K562 (cell line): ENCODE results near the gene PAX8. TPM values are rescaled to one million over a fixed set of nuclear protein-coding genes. Genes with fewer than 3 reads are reported as not detected.
"Not testable (repeated sequence)": the region's sequence is repeated elsewhere in the genome, so short reads cannot be mapped to it uniquely, and the experiment has no call there.

Experiments
- ATF6 ChIP-seq: sonication (generic); formaldehyde crosslinking; IDR thresholded peaks from 2 replicates; pipeline ENCODE4 v1.4.0; 2020; ENCODE audit warnings: mild to moderate bottlenecking, missing genetic modification reagents
- BRD9 ChIP-seq: fragments of 450-650 bp; IDR thresholded peaks from 2 replicates; pipeline ENCODE4 v1.6.1; 2018; ENCODE audit warnings: low read depth; ENCODE audit not compliant: partially characterized antibody
- FOXK2 ChIP-seq, 2 experiments: fragments of 450-650 bp; IDR thresholded peaks in 1 of 2; conservative IDR thresholded peaks in 1 of 2; 2 replicates each; pipeline ENCODE4 v1.6.1; 2016; ENCODE audit warnings: low read depth in 2 of 2, mild to moderate bottlenecking in 1 of 2
- GABPA ChIP-seq: fragments of 200-800 bp; sonication (Bioruptor generic); conservative IDR thresholded peaks from 2 replicates; pipeline ENCODE4 v1.6.1; 2016; ENCODE audit warnings: low read depth, missing genetic modification characterization, missing compliant biosample characterization
- HDAC2 ChIP-seq: fragments of 450-650 bp; IDR thresholded peaks from 2 replicates; pipeline ENCODE4 v1.6.1; 2016; ENCODE audit warnings: mild to moderate bottlenecking
- JUND ChIP-seq, 2 experiments: IDR thresholded peaks; 2 replicates in 1 of 2; 3 replicates in 1 of 2; pipeline ENCODE4 v1.6.1; 2011; ENCODE audit warnings: borderline replicate concordance in 2 of 2, low read depth in 2 of 2, low read length in 2 of 2, improper control_type of control experiment in 1 of 2, missing biosample characterization in 1 of 2, missing genetic modification characterization in 1 of 2, missing genetic modification reagents in 1 of 2
- MAX ChIP-seq: sonication (generic); formaldehyde crosslinking; IDR thresholded peaks from 2 replicates; pipeline ENCODE4 v1.9.0; 2022; ENCODE audit warnings: mild to moderate bottlenecking, missing genetic modification reagents
- MYC ChIP-seq, 2 experiments: fragments of 250-450 bp in 1 of 2; sonication (Bioruptor Pico) in 1 of 2; IDR thresholded peaks; 2 replicates each; pipeline versions ENCODE4 v1.5.1 to v1.6.1; 2012 to 2021; ENCODE audit warnings: low read depth in 2 of 2, borderline replicate concordance in 1 of 2, improper control_type of control experiment in 1 of 2, low read length in 1 of 2, mild to moderate bottlenecking in 1 of 2, moderate library complexity in 1 of 2
- NR2C2 ChIP-seq, 2 experiments: fragments of 200-800 bp in 1 of 2; sonication (Bioruptor generic) in 1 of 2; sonication (generic) in 1 of 2; formaldehyde crosslinking in 1 of 2; IDR thresholded peaks; 2 replicates each; pipeline versions ENCODE4 v1.6.1 to v1.8.0; 2016 to 2022; ENCODE audit warnings: mild to moderate bottlenecking in 1 of 2, missing compliant biosample characterization in 1 of 2, missing genetic modification characterization in 1 of 2, missing genetic modification reagents in 1 of 2
- THRB ChIP-seq: fragments of 450-650 bp; formaldehyde crosslinking; conservative IDR thresholded peaks from 2 replicates; pipeline ENCODE4 v1.4.0; 2022; ENCODE audit warnings: mild to moderate bottlenecking, missing genetic modification characterization
- VEZF1 ChIP-seq: fragments of 200-800 bp; sonication (Bioruptor generic); IDR thresholded peaks from 2 replicates; pipeline ENCODE4 v1.6.1; 2017; ENCODE audit warnings: missing genetic modification characterization, missing compliant biosample characterization
- ZBTB9 ChIP-seq: fragments of 450-650 bp; formaldehyde crosslinking; IDR thresholded peaks from 2 replicates; pipeline ENCODE4 v1.4.0; 2020; ENCODE audit warnings: mild to moderate bottlenecking, moderate library complexity
- ZFX ChIP-seq: sonication (generic); formaldehyde crosslinking; IDR thresholded peaks from 2 replicates; pipeline ENCODE4 v1.8.0; 2022; ENCODE audit warnings: mild to moderate bottlenecking, missing genetic modification reagents, moderate library complexity
- ZNF12 ChIP-seq: sonication (generic); formaldehyde crosslinking; IDR thresholded peaks from 2 replicates; pipeline ENCODE4 v1.4.0; 2020; ENCODE audit warnings: mild to moderate bottlenecking, missing genetic modification reagents
- polyA plus RNA-seq, 8 experiments: library from polyadenylated mRNA; depleted of rRNA in 4 of 8; stranded (reverse) in 5 of 8; unstranded in 3 of 8; fragments of >200 nt; fragmentation: Nextera tagmentation in 2 of 8; fragmentation: Illumina TruSeq in 1 of 8; extraction: Ambion mirVana in 2 of 8; extraction: Trizol in 1 of 8; gene quantifications; 2 replicates each; pipeline versions ENCODE4 v1.2.1 to v1.2.3, GENCODE V29; 2011 to 2014; ENCODE audit warnings: inconsistent platforms in 1 of 8, missing spikeins in 1 of 8
- total RNA-seq, 7 experiments: library from RNA; depleted of rRNA in 6 of 7; stranded (reverse); fragments of >200 nt in 6 of 7; fragmentation: Illumina TruSeq in 2 of 7; extraction: Trizol in 2 of 7; gene quantifications; 2 replicates each; pipeline versions ENCODE4 v1.2.1 to v1.2.3, GENCODE V29; 2011 to 2021; ENCODE audit warnings: low replicate concordance in 1 of 7

The PAX8 gene
- total and polyA plus RNA-seq, 9 of the 15 experiments (the other 6 are each of a cell fraction or from before 2014, with no cell fraction given) = 0.13 to 2.1 (median 0.51) TPM

GRCh38 chr2:113235347-113236226 lies 43.1 kb downstream of the PAX8 start (continued):
- TF ChIP-seq ATF6 (CRISPR knock-in tag) (peak; percentile 56; the same call in 1 of the 2 replicates), VEZF1 (CRISPR knock-in tag) (peak; percentile 46), MAX (CRISPR knock-in tag) (peak; percentile 83), HDAC2 (peak; percentile 57; the same call in 1 of the 2 replicates), MYC (IDR thresholded peaks at IDR 0.05; ENCODE audit: low read depth, low read length) (peak; percentile 46; the same call in 1 of the 2 replicates), MYC (CRISPR knock-in tag; IDR thresholded peaks at IDR 0.05; ENCODE audit: borderline replicate concordance, low read depth) (peak; percentile 52; the same call in 1 of the 2 replicates), FOXK2 (conservative IDR thresholded peaks at IDR 0.05 in 1 of 2, IDR thresholded peaks at IDR 0.05 in 1 of 2; ENCODE audit: low read depth in 2 of 2) (peak; percentile 77 to 81; a peak in 3 of 4 replicates), ZBTB9 (CRISPR knock-in tag) (peak; percentile 57; the same call in 1 of the 2 replicates), THRB (CRISPR knock-in tag) (peak; percentile 92), GABPA (tag) (peak; percentile 63), JUND (IDR thresholded peaks at IDR 0.05; ENCODE audit: borderline replicate concordance, low read depth, low read length) (0 out of 2 replicates have a peak, but pooled peaks have one; percentile 4), NR2C2 (tag; IDR thresholded peaks at IDR 0.05) (0 out of 2 replicates have a peak, but pooled peaks have one; percentile 11), ZFX (CRISPR knock-in tag) (peak; percentile 87), ZNF12 (0 out of 2 replicates have a peak, but pooled peaks have one; percentile 43), BRD9 (peak; percentile 29)
- TF ChIP-seq JUND (tag; IDR thresholded peaks at IDR 0.05; ENCODE audit: borderline replicate concordance, low read depth, low read length); NR2C2 (CRISPR knock-in tag; IDR thresholded peaks at IDR 0.05): not testable (repeated sequence)
